22Rv1 (cell line): ENCODE data around the gene GABBR2.

ENCODE experiments used
- H3K27ac ChIP-seq: fragments of 450-650 bp; 2 replicates; pipeline ENCODE4 v1.5.1; 2017
- CTCF ChIP-seq: fragments of 450-650 bp; IDR thresholded peaks from 2 replicates; pipeline ENCODE4 v1.5.1; 2017; ENCODE audit warnings: mild to moderate bottlenecking
- ZFX ChIP-seq: fragments of 450-650 bp; IDR thresholded peaks from 2 replicates; pipeline ENCODE4 v1.6.1; 2017; ENCODE audit warnings: antibody characterized with exemption, borderline replicate concordance

The GABBR2 gene

GRCh38 chr9:98410185-98410697 is 298.5 kb downstream of the GABBR2 start:
- H3K27ac ChIP-seq: no peak overlapping the region
- TF ChIP-seq ZFX: no peak
- TF ChIP-seq CTCF: no peak

- TF ChIP-seq CTCF (no peak), ZFX (no peak)
- H3K27ac ChIP-seq: no peak overlapping the region
Observed at GRCh38 chr9:98409719-98410118, 299.0 kb downstream of the GABBR2 start.

GRCh38 chr9:98406469-98406868 is 302.3 kb downstream of the GABBR2 start:
- no peak for TF ChIP-seq ZFX
- TF ChIP-seq CTCF: no peak
- no peak overlapping the region for H3K27ac ChIP-seq

GRCh38 chr9:98404237-98404636 is 304.5 kb downstream of the GABBR2 start:
- H3K27ac ChIP-seq: no peak overlapping the region
- TF ChIP-seq ZFX (no peak), CTCF (no peak)

- no peak overlapping the region for H3K27ac ChIP-seq
- TF ChIP-seq ZFX (no peak), CTCF (no peak)
Observed at GRCh38 chr9:98403715-98404114, 305.0 kb downstream of the GABBR2 start.

- TF ChIP-seq ZFX (no peak), CTCF (no peak)
- no peak overlapping the region for H3K27ac ChIP-seq
Observed at GRCh38 chr9:98402019-98402840, 306.5 kb downstream of the GABBR2 start.

GRCh38 chr9:98401140-98402018 is 307.4 kb downstream of the GABBR2 start:
- TF ChIP-seq CTCF: no peak
- TF ChIP-seq ZFX: no peak
- no peak overlapping the region for H3K27ac ChIP-seq
